Type B pancreatic cell (in vitro differentiated cells): ENCODE data around the gene RAG2. TPM values are rescaled to one million over a fixed set of nuclear protein-coding genes. Genes with fewer than 3 reads are reported as not detected.

Experiments used
- DNase-seq: peaks from one replicate; pipeline ENCODE4 v3.0.0; 2021; ENCODE audit warnings: mixed read lengths; ENCODE audit not compliant: unreplicated experiment; ENCODE audit errors: extremely low spot score
- H3K27ac Mint-ChIP-seq: 2 replicates; pipeline ENCODE4 v1.8.0; 2021; ENCODE audit warnings: mild to moderate bottlenecking, mixed read lengths
- H3K27me3 Mint-ChIP-seq: 2 replicates; pipeline ENCODE4 v1.8.0; 2021; ENCODE audit warnings: mixed read lengths
- H3K36me3 Mint-ChIP-seq: 2 replicates; pipeline ENCODE4 v1.8.0; 2021; ENCODE audit warnings: mixed read lengths
- H3K4me1 Mint-ChIP-seq: one replicate; pipeline ENCODE4 v1.8.0; 2021; ENCODE audit warnings: mixed read lengths; ENCODE audit not compliant: unreplicated experiment
- H3K4me3 Mint-ChIP-seq: 2 replicates; pipeline ENCODE4 v1.8.0; 2021; ENCODE audit warnings: mild to moderate bottlenecking, mixed read lengths
- H3K9me3 Mint-ChIP-seq: 2 replicates; pipeline ENCODE4 v1.8.0; 2021; ENCODE audit warnings: mixed read lengths
- total RNA-seq: library from RNA; stranded (reverse); gene quantifications from 2 replicates; pipeline ENCODE4 v1.2.1, GENCODE V29; 2021; ENCODE audit warnings: low replicate concordance
- TF ChIP-seq, protein P1 (sequence below): fragments of 200-600 bp; sonication (generic); conservative IDR thresholded peaks from 2 replicates; pipeline ENCODE4 v1.5.0; 2021; ENCODE audit warnings: antibody characterized with exemption, mild to moderate bottlenecking

The RAG2 gene
- total RNA-seq, 1 donor from 2014 or later, result not detected

DNA sequence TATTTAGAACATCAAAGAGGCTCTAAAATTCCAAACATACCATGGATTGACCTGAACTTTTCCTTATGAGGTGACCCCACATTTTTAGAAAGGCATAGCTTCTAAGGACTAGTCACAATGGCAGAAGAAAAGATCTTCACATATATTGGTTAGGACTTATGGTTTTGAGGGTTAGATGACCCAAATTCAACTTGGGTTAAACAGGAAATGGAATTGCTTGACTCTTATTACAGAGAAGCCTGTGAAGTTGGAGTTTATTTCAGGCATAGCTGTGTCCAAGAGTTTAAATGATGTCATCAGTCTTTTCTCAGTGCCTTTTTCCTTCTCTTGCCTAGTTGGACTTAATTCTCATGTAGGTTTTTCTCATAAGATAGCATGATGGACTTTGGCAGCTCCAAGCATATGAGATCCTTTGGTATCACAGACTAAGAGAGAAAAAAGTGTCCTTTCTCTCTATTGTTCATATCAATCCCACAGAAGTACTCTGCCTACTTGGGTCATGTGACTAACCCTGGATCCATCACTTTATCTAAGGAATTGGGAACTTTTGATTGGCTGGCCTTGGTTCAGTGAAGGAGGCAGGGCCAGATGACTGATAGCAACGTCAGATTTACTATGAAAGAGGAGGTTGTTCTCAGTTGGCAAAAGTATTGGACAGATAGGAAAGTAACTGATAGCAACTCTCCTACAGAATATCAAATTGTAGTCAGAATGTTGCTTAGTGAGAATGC, 47.5 kb downstream of the RAG2 start:
- H3K4me3 Mint-ChIP-seq, result no peak overlapping the region
- no peaks in the 10 kb centered on the region for H3K4me1 Mint-ChIP-seq
- no peaks in the 10 kb centered on the region for H3K36me3 Mint-ChIP-seq
- peaks cover 16% of the 10 kb centered on the region for H3K27me3 Mint-ChIP-seq
- no peak for DNase-seq
- no peaks in the 10 kb centered on the region for H3K9me3 Mint-ChIP-seq
- TF ChIP-seq, protein P1, sequence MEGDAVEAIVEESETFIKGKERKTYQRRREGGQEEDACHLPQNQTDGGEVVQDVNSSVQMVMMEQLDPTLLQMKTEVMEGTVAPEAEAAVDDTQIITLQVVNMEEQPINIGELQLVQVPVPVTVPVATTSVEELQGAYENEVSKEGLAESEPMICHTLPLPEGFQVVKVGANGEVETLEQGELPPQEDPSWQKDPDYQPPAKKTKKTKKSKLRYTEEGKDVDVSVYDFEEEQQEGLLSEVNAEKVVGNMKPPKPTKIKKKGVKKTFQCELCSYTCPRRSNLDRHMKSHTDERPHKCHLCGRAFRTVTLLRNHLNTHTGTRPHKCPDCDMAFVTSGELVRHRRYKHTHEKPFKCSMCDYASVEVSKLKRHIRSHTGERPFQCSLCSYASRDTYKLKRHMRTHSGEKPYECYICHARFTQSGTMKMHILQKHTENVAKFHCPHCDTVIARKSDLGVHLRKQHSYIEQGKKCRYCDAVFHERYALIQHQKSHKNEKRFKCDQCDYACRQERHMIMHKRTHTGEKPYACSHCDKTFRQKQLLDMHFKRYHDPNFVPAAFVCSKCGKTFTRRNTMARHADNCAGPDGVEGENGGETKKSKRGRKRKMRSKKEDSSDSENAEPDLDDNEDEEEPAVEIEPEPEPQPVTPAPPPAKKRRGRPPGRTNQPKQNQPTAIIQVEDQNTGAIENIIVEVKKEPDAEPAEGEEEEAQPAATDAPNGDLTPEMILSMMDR, result no peak
- no peak overlapping the region for H3K27ac Mint-ChIP-seq

Other genes starting within 250 kb of the RAG2 start
- 15.0 and 18.2 TPM in 2 replicates for gene TRAF6, start 88.0 kb downstream of the RAG2 start, total RNA-seq
- 0.99 and 1.4 TPM in 2 replicates for gene RAG1, start 30.2 kb downstream of the RAG2 start, total RNA-seq
- gene IFTAP, start 3.7 kb downstream of the RAG2 start, total RNA-seq, result 12.2 and 33.1 TPM in 2 replicates